GM19438 (cell line): Measurements from ENCODE around the gene SEBOX.

ENCODE experiments used
- ATAC-seq: cut with Tn5 transposase; IDR thresholded peaks from one replicate; pipeline ENCODE4 v1.9.1; 2021; ENCODE audit warnings: low read depth; ENCODE audit not compliant: unreplicated experiment

The SEBOX gene

GRCh38 chr17:28364665-28365363 is at the start of gene SEBOX:
Gene SEBOX, minus strand, starts transcription at chr17:28365199. Its CDS starts 48 bp downstream, at chr17:28365151.
- ATAC-seq: no peak

GRCh38 chr17:28413804-28414203 is 48.8 kb upstream of the SEBOX start:
- ATAC-seq: no peak

GRCh38 chr17:28412099-28412498 is 47.1 kb upstream of the SEBOX start:
- ATAC-seq: no peak

- no peak for ATAC-seq
Observed at GRCh38 chr17:28407974-28408306, 42.9 kb upstream of the SEBOX start.

GRCh38 chr17:28407130-28407973 is 42.4 kb upstream of the SEBOX start:
- ATAC-seq: no peak

GRCh38 chr17:28406473-28406814 is 41.4 kb upstream of the SEBOX start:
- ATAC-seq: no peak

GRCh38 chr17:28405632-28406472 is 40.9 kb upstream of the SEBOX start, which contains the start of gene SLC46A1:
Gene SLC46A1, minus strand, starts transcription at chr17:28406212. Its CDS starts 98 bp downstream, at chr17:28406114.
- ATAC-seq: no peak

- ATAC-seq: no peak
Observed at GRCh38 chr17:28404812-28405570, 40.0 kb upstream of the SEBOX start.

- no peak for ATAC-seq
Observed at GRCh38 chr17:28404461-28404811, 39.4 kb upstream of the SEBOX start.

- no peak for ATAC-seq
Observed at GRCh38 chr17:28404007-28404406, 39.0 kb upstream of the SEBOX start.

- ATAC-seq: no peak
Observed at GRCh38 chr17:28402844-28403243, 37.8 kb upstream of the SEBOX start.

GRCh38 chr17:28402224-28402630 is 37.2 kb upstream of the SEBOX start:
- ATAC-seq: no peak

GRCh38 chr17:28399808-28400207 is 34.8 kb upstream of the SEBOX start:
- no peak for ATAC-seq

GRCh38 chr17:28398280-28398981 is 33.4 kb upstream of the SEBOX start:
- no peak for ATAC-seq

GRCh38 chr17:28397687-28398279 is 32.8 kb upstream of the SEBOX start:
- ATAC-seq: no peak

GRCh38 chr17:28397275-28397674 is 32.3 kb upstream of the SEBOX start:
- no peak for ATAC-seq

GRCh38 chr17:28396635-28397239 is 31.7 kb upstream of the SEBOX start:
- ATAC-seq: no peak

- ATAC-seq: no peak
Observed at GRCh38 chr17:28395968-28396367, 31.0 kb upstream of the SEBOX start.

- ATAC-seq: no peak
Observed at GRCh38 chr17:28395426-28395825, 30.4 kb upstream of the SEBOX start.
